ENCODE measurements around the gene FOXA2. TPM values are rescaled to one million over a fixed set of nuclear protein-coding genes. Genes with fewer than 3 reads are reported as not detected.
"Not testable (repeated sequence)": the region's sequence is repeated elsewhere in the genome, so short reads cannot be mapped to it uniquely, and the experiment has no call there.

Gene FOXA2
- total RNA-seq, 4 donors from 2014 or later = 1.5 to 15.5 (median 4.7) TPM

DNA sequence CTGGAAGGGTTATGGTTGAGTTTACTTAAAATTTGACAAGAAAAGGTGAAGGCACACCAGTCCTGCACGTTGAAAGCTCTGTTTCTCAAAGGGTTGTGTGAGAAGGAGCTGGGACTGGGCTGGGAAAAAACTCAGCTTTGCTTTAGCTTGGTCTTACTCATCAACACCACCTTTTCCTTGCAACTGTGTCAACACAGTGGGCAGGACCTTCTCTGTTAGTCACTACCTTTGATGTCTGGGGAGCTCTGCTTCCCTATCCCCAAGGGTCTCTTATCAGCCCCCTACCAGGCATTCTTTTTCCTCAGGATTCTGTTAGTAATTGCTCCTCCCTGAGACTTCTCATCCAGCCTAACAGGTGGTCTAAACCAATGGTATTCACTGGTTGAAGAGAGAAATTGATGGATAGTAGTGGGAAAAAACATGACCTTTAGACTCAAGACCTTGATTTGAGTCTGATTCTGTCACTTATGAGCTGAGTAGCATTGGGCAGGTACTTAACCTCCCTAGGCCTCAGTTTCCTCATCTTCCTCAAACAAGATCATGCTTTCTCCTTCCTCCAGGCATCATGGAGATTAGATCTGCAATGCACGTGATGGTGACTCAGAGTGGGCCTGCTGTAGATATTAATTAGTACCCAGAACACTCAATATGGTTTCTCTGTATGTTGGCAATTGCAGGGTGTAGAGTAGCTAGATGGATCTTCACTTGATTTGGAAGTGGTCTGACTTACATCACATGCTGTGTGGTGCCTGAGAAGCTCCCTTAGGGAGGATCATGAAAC lies 17.2 kb upstream of the FOXA2 start:
- TF ChIP-seq, protein P1, sequence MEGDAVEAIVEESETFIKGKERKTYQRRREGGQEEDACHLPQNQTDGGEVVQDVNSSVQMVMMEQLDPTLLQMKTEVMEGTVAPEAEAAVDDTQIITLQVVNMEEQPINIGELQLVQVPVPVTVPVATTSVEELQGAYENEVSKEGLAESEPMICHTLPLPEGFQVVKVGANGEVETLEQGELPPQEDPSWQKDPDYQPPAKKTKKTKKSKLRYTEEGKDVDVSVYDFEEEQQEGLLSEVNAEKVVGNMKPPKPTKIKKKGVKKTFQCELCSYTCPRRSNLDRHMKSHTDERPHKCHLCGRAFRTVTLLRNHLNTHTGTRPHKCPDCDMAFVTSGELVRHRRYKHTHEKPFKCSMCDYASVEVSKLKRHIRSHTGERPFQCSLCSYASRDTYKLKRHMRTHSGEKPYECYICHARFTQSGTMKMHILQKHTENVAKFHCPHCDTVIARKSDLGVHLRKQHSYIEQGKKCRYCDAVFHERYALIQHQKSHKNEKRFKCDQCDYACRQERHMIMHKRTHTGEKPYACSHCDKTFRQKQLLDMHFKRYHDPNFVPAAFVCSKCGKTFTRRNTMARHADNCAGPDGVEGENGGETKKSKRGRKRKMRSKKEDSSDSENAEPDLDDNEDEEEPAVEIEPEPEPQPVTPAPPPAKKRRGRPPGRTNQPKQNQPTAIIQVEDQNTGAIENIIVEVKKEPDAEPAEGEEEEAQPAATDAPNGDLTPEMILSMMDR (IDR thresholded peaks at IDR 0.05) = no peak
- TF ChIP-seq POLR2A (IDR thresholded peaks at IDR 0.05) = no peak

DNA sequence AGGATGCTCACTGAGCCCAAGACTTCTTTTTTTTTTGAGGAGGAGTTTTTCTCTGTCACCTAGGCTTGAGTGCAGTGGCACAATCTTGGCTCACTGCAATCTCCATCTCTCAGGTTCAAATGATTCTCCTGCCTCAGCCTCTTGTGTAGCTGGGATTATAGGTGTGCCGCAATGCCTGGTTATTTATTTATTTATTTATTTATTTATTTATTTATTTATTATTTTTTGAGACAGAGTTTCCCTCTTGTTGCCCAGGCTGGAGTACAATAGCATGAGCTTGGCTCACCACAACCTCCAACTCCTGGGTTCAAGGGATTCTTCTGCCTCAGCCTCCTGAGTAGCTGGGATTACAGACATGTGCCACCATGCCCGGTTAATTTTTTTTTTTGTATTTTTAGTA lies 14.9 kb upstream of the FOXA2 start:
- intact Hi-C loops (cut with DNase I); H3K27me3 ChIP-seq; H3K27ac ChIP-seq; H3K36me3 ChIP-seq; H3K9me3 ChIP-seq; H3K4me3 ChIP-seq (replicated peaks in 1 of 3); DNase-seq; H3K4me1 ChIP-seq: not testable (repeated sequence)
- 99 to 100% methylated on average over 2 of the region's 2 CpGs for whole genome bisulfite sequencing, 2 donors

More for the DNA sequence above, 17.2 kb upstream of the FOXA2 start:
- WGBS, 2 donors = 67 to 72% methylated on average over 2 of the region's 2 CpGs
- H3K4me3 ChIP-seq (replicated peaks in 1 of 3) = no peak overlapping the region
- H3K4me1 ChIP-seq = peaks cover 15 to 18% of the 10 kb centered on the region in 2 donors
- no peaks in the 10 kb centered on the region for H3K27me3 ChIP-seq
- no peaks in the 10 kb centered on the region for H3K36me3 ChIP-seq
- H3K27ac ChIP-seq = no peak overlapping the region
- DNase-seq = no peak
- intact Hi-C loops (cut with DNase I) = no loop called here
- H3K9me3 ChIP-seq = no peaks in the 10 kb centered on the region

- no peaks in the 10 kb centered on the region for H3K27me3 ChIP-seq
- H3K9me3 ChIP-seq = no peaks in the 10 kb centered on the region
- no peaks in the 10 kb centered on the region for H3K4me1 ChIP-seq
- DNase-seq = no peak
- no peaks in the 10 kb centered on the region for H3K36me3 ChIP-seq
- no peak overlapping the region for H3K27ac ChIP-seq
- intact Hi-C loops (cut with DNase I) = no loop called here
- no peak overlapping the region for H3K4me3 ChIP-seq (replicated peaks in 1 of 3)
- no peak for TF ChIP-seq POLR2A (IDR thresholded peaks at IDR 0.05)
- WGBS, 2 donors = 83 to 88% methylated on average over 1 of the region's 1 CpG
Observed at GRCh38 chr20:22597303-22597702, 12.9 kb upstream of the FOXA2 start.

- H3K9me3 ChIP-seq = no peaks in the 10 kb centered on the region
- TF ChIP-seq, protein P1 (IDR thresholded peaks at IDR 0.05) = no peak
- no peak for TF ChIP-seq POLR2A (IDR thresholded peaks at IDR 0.05)
- no peaks in the 10 kb centered on the region for H3K27me3 ChIP-seq
- DNase-seq = no peak
- no peak overlapping the region for H3K4me3 ChIP-seq (replicated peaks in 1 of 3)
- peaks cover 13 to 15% of the 10 kb centered on the region in 2 donors for H3K4me1 ChIP-seq
- intact Hi-C loops (cut with DNase I) = no loop called here
- no peak overlapping the region for H3K27ac ChIP-seq
- H3K36me3 ChIP-seq = no peaks in the 10 kb centered on the region
- WGBS, 2 donors = 50 to 60% methylated on average over 1 of the region's 1 CpG
Observed at GRCh38 chr20:22590662-22591061, 6.3 kb upstream of the FOXA2 start.

DNA sequence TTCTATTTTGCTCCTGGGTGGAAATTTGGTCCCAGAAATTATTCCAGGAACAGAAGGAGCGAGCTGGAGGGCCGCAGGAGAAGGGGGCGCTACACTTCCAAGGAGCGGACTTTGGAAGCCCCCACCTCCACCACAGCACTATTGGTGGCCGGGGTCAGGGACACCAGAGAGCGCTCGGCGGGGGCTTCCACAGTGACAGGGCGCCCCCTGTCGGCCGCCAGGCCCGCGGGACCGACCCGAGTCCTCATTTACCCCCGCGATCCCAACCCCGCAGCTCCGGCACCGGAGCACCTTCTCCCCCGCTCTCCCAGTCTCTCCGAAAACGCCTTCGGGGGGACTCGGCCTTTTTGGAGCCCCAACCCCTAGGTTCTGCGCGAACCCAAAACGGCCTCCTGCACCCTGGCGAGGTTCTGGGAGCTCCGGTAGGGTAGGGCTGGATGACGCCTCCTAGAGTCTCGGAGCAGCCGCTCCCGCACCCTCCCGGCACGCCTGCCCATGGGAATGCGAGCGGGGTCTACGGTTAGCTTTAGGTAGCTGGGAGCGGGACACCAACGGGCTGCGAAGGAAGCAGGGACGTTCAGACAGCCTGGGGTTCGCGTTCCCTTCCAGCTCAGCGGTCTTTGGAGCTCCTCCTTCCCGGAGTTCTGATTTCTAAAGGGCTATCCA lies 2.4 kb upstream of the FOXA2 start:
- DNase-seq = peak; percentile 61 to 79
- Histone ChIP-seq H3K4me1 (peaks cover 14 to 27% of the 10 kb centered on the region in 2 donors), H3K9me3 (no peaks in the 10 kb centered on the region), H3K27ac (peak overlapping the region in 2 of 3 donors; percentile 70 to 87), H3K36me3 (no peaks in the 10 kb centered on the region), H3K4me3 (replicated peaks in 1 of 3) (peak overlapping the region in 1 of 3 donors; percentile 22), H3K27me3 (no peaks in the 10 kb centered on the region)
- 7 to 9% methylated on average over 5 to 34 of the region's 47 CpGs for WGBS, 2 donors
- intact Hi-C loops (cut with DNase I) = loop anchor here (5.0 to 10.0 kb wide), 3 partner anchors 98 to 249 kb away; no protein-coding TSS in a partner anchor
- TF ChIP-seq, protein P1 (IDR thresholded peaks at IDR 0.05) = peak in 5 of 6 experiments; percentile 58 to 83 (median 72)
- TF ChIP-seq POLR2A (IDR thresholded peaks at IDR 0.05) = peak in 1 of 2 donors; percentile 76

All from thyroid gland (tissue), 4 donors.